GM19023 (cell line): Measurements from ENCODE around the gene DDX46.
"Not testable (repeated sequence)": the region's sequence is repeated elsewhere in the genome, so short reads cannot be mapped to it uniquely, and the experiment has no call there.

ENCODE experiments used
- ATAC-seq: cut with Tn5 transposase; IDR thresholded peaks from one replicate; pipeline ENCODE4 v1.9.1; 2021; ENCODE audit warnings: mild to moderate bottlenecking, moderate library complexity; ENCODE audit not compliant: unreplicated experiment

DDX46 gene

GRCh38 chr5:134758504-134759341, at the start of gene DDX46:
Gene DDX46 (plus strand): TSS chr5:134758779. CDS start chr5:134758939, 160 bp downstream.
- peak; percentile 97 for ATAC-seq

GRCh38 chr5:134714120-134714519, 44.5 kb upstream of the DDX46 start:
- no peak for ATAC-seq

- ATAC-seq: no peak
Measured at GRCh38 chr5:134714541-134714940, 44.0 kb upstream of the DDX46 start.

- ATAC-seq: not testable (repeated sequence)
Measured at GRCh38 chr5:134715466-134715865, 43.1 kb upstream of the DDX46 start.

- no peak for ATAC-seq
Measured at GRCh38 chr5:134724872-134725271, 33.7 kb upstream of the DDX46 start.

GRCh38 chr5:134732819-134733218, 25.8 kb upstream of the DDX46 start:
- no peak for ATAC-seq

GRCh38 chr5:134735243-134735642, 23.3 kb upstream of the DDX46 start:
- ATAC-seq: no peak

- no peak for ATAC-seq
Measured at GRCh38 chr5:134736173-134736812, 22.3 kb upstream of the DDX46 start.

GRCh38 chr5:134738133-134738962, 20.2 kb upstream of the DDX46 start, which contains the start of gene CAMLG:
Gene CAMLG (plus strand): TSS chr5:134738548. CDS start chr5:134738621, 73 bp downstream.
- ATAC-seq: peak; percentile 97

- ATAC-seq: no peak
Measured at GRCh38 chr5:134738963-134739661, 19.5 kb upstream of the DDX46 start.

- no peak for ATAC-seq
Measured at GRCh38 chr5:134741052-134741451, 17.5 kb upstream of the DDX46 start.

GRCh38 chr5:134742134-134742533, 16.4 kb upstream of the DDX46 start:
- ATAC-seq: no peak

GRCh38 chr5:134749415-134749814, 9.2 kb upstream of the DDX46 start:
- no peak for ATAC-seq

GRCh38 chr5:134758176-134758503, 439 bp upstream of the DDX46 start:
- peak; percentile 26 for ATAC-seq

- not testable (repeated sequence) for ATAC-seq
Measured at GRCh38 chr5:134767528-134768291, 9.1 kb downstream of the DDX46 start.

GRCh38 chr5:134769206-134769605, 10.6 kb downstream of the DDX46 start:
- no peak for ATAC-seq

GRCh38 chr5:134772461-134773125, 14.0 kb downstream of the DDX46 start:
- no peak for ATAC-seq

GRCh38 chr5:134777366-134777765, 18.8 kb downstream of the DDX46 start:
- no peak for ATAC-seq

- ATAC-seq: no peak
Measured at GRCh38 chr5:134784241-134784920, 25.8 kb downstream of the DDX46 start.
